HL-60 (cell line): ENCODE measurements around the gene PFDN4.

Experiments
- CTCF ChIP-seq: IDR thresholded peaks from one replicate; pipeline ENCODE4 v1.5.1; 2011; ENCODE audit warnings: low read length, control low read depth, inconsistent platforms; ENCODE audit not compliant: insufficient read depth
- REST ChIP-seq: IDR thresholded peaks from 2 replicates; pipeline ENCODE4 v1.6.1; 2012; ENCODE audit warnings: low read depth; ENCODE audit not compliant: insufficient replicate concordance

GRCh38 chr20:54167909-54168872, 39.7 kb upstream of the PFDN4 start:
- no peak for TF ChIP-seq CTCF
- no peak for TF ChIP-seq REST
